H9 (cell line): Measurements from ENCODE around the gene SNX27. TPM values are rescaled to one million over a fixed set of nuclear protein-coding genes. Genes with fewer than 3 reads are reported as not detected.

Experiments used
- DNase-seq: peaks from one replicate; pipeline ENCODE4 v3.0.0-alpha.2; 2017
- H2AFZ ChIP-seq: one replicate; pipeline ENCODE4 v1.6.1; 2013; ENCODE audit warnings: mild to moderate bottlenecking, low read length, control low read depth, moderate library complexity
- H2AK5ac ChIP-seq: 2 replicates; pipeline ENCODE4 v1.6.1; 2013; ENCODE audit warnings: low read length, control low read depth, mixed read lengths; ENCODE audit not compliant: insufficient read length
- H2BK120ac ChIP-seq: one replicate; pipeline ENCODE4 v1.6.1; 2013; ENCODE audit warnings: low read depth, mild to moderate bottlenecking, low read length, control low read depth, inconsistent platforms; ENCODE audit not compliant: poor library complexity, severe bottlenecking
- H2BK12ac ChIP-seq: 2 replicates; pipeline ENCODE4 v1.6.1; 2013; ENCODE audit warnings: low read length, control low read depth, mixed read lengths, low read depth; ENCODE audit not compliant: insufficient read length
- H2BK15ac ChIP-seq: 2 replicates; pipeline ENCODE4 v1.6.1; 2013; ENCODE audit warnings: low read depth, low read length, control low read depth
- H2BK20ac ChIP-seq: one replicate; pipeline ENCODE4 v1.6.1; 2013; ENCODE audit warnings: low read depth, mild to moderate bottlenecking, low read length, control low read depth, inconsistent platforms; ENCODE audit not compliant: poor library complexity, severe bottlenecking
- H2BK5ac ChIP-seq: 2 replicates; pipeline ENCODE4 v1.6.1; 2013; ENCODE audit warnings: low read length, control low read depth, mixed read lengths; ENCODE audit not compliant: insufficient read length
- H3K14ac ChIP-seq: 2 replicates; pipeline ENCODE4 v1.6.1; 2013; ENCODE audit warnings: low read length, control low read depth; ENCODE audit not compliant: insufficient read depth
- H3K18ac ChIP-seq: 2 replicates; pipeline ENCODE4 v1.6.1; 2013; ENCODE audit warnings: low read depth, mild to moderate bottlenecking, mixed read lengths, low read length, control low read depth; ENCODE audit not compliant: insufficient read length
- H3K23ac ChIP-seq: 2 replicates; pipeline ENCODE4 v1.6.1; 2013; ENCODE audit warnings: low read length, control low read depth, mixed read lengths, low read depth; ENCODE audit not compliant: insufficient read length
- H3K23me2 ChIP-seq: 2 replicates; pipeline ENCODE4 v1.6.1; 2013; ENCODE audit warnings: low read depth, mild to moderate bottlenecking, mixed read lengths, low read length, control low read depth; ENCODE audit not compliant: insufficient read length, poor library complexity, severe bottlenecking
- H3K27ac ChIP-seq: 2 replicates; pipeline ENCODE4 v1.5.1; 2013; ENCODE audit warnings: low read length, control low read depth, mixed read lengths, low read depth; ENCODE audit not compliant: insufficient read length
- H3K27me3 ChIP-seq: 2 replicates; pipeline ENCODE4 v1.6.1; 2013; ENCODE audit warnings: low read length, control low read depth, inconsistent platforms; ENCODE audit not compliant: insufficient read depth
- H3K4ac ChIP-seq: 2 replicates; pipeline ENCODE4 v1.6.1; 2013; ENCODE audit warnings: low read depth, mild to moderate bottlenecking, control low read depth, inconsistent platforms, low read length, moderate library complexity
- H3K4me1 ChIP-seq: 2 replicates; pipeline ENCODE4 v1.6.1; 2013; ENCODE audit warnings: low read length, control low read depth, inconsistent platforms; ENCODE audit not compliant: insufficient read depth
- H3K4me2 ChIP-seq: 2 replicates; pipeline ENCODE4 v1.6.1; 2013; ENCODE audit warnings: low read length, control low read depth, mixed read lengths; ENCODE audit not compliant: insufficient read length, insufficient read depth
- H3K56ac ChIP-seq: 2 replicates; pipeline ENCODE4 v1.6.1; 2013; ENCODE audit warnings: low read depth, mild to moderate bottlenecking, mixed read lengths, low read length, control low read depth; ENCODE audit not compliant: insufficient read length
- H3K79me1 ChIP-seq: 2 replicates; pipeline ENCODE4 v1.6.1; 2013; ENCODE audit warnings: low read depth, mild to moderate bottlenecking, moderate library complexity, low read length, control low read depth, inconsistent platforms; ENCODE audit not compliant: insufficient read depth, poor library complexity, severe bottlenecking
- H3K79me2 ChIP-seq: 2 replicates; pipeline ENCODE4 v1.6.1; 2013; ENCODE audit warnings: low read length, control low read depth, inconsistent platforms; ENCODE audit not compliant: insufficient read depth
- H3K9ac ChIP-seq: 2 replicates; pipeline ENCODE4 v1.6.1; 2013; ENCODE audit warnings: low read length, control low read depth, mixed read lengths; ENCODE audit not compliant: insufficient read length; ENCODE audit errors: extremely low read depth
- H3K9me3 ChIP-seq: one replicate; pipeline ENCODE4 v1.6.1; 2013; ENCODE audit warnings: low read depth, low read length, inconsistent platforms; ENCODE audit not compliant: control insufficient read depth
- H3T11ph ChIP-seq: one replicate; pipeline ENCODE4 v1.6.1; 2013; ENCODE audit warnings: mild to moderate bottlenecking, low read length, control low read depth, inconsistent platforms
- H4K20me1 ChIP-seq: one replicate; pipeline ENCODE4 v1.6.1; 2013; ENCODE audit not compliant: control insufficient read depth, insufficient read length, insufficient read depth
- H4K5ac ChIP-seq: 2 replicates; pipeline ENCODE4 v1.6.1; 2013; ENCODE audit warnings: low read depth, mild to moderate bottlenecking, mixed read lengths, low read length, control low read depth; ENCODE audit not compliant: insufficient read length
- H4K8ac ChIP-seq: replicated peaks from 2 replicates; pipeline ENCODE4 v1.6.1; 2013; ENCODE audit warnings: low read length, control low read depth, mixed read lengths, low read depth; ENCODE audit not compliant: insufficient read length
- H4K91ac ChIP-seq: 2 replicates; pipeline ENCODE4 v1.6.1; 2013; ENCODE audit warnings: low read depth, mild to moderate bottlenecking, moderate library complexity, mixed read lengths, low read length, control low read depth; ENCODE audit not compliant: insufficient read length
- H3K27ac Mint-ChIP-seq, 3 experiments: 2 replicates in 2 of 3; 3 replicates in 1 of 3; pipeline ENCODE4 v1.8.0; 2020 to 2021; ENCODE audit warnings: mixed read lengths in 3 of 3, mild to moderate bottlenecking in 1 of 3, moderate library complexity in 1 of 3
- H3K27me3 Mint-ChIP-seq: 2 replicates; pipeline ENCODE4 v1.8.0; 2021; ENCODE audit warnings: low read depth, mild to moderate bottlenecking, moderate library complexity, mixed read lengths
- H3K36me3 Mint-ChIP-seq, 3 experiments: 2 replicates in 2 of 3; 3 replicates in 1 of 3; pipeline ENCODE4 v1.8.0; 2020 to 2021; ENCODE audit warnings: low read depth in 3 of 3, mixed read lengths in 3 of 3; ENCODE audit not compliant: insufficient read depth in 1 of 3
- H3K4me1 Mint-ChIP-seq, 2 experiments: 2 replicates each; pipeline ENCODE4 v1.8.0; 2020; ENCODE audit warnings: mixed read lengths in 2 of 2
- H3K4me3 Mint-ChIP-seq, 2 experiments: 2 replicates in 1 of 2; 3 replicates in 1 of 2; pipeline ENCODE4 v1.8.0; 2020 to 2021; ENCODE audit warnings: mild to moderate bottlenecking in 2 of 2, mixed read lengths in 2 of 2, moderate library complexity in 1 of 2
- H3K9me3 Mint-ChIP-seq, 2 experiments: 2 replicates in 1 of 2; 3 replicates in 1 of 2; pipeline ENCODE4 v1.8.0; 2020; ENCODE audit warnings: mild to moderate bottlenecking in 2 of 2, mixed read lengths in 2 of 2, moderate library complexity in 1 of 2
- total RNA-seq: library from RNA; stranded (reverse); gene quantifications from 2 replicates; pipeline ENCODE4 v1.2.1, GENCODE V29; 2021
- TF ChIP-seq, protein P1 (sequence below): fragments of 200-600 bp; sonication (generic); conservative IDR thresholded peaks from 3 replicates; pipeline ENCODE4 v1.8.0; 2021; ENCODE audit warnings: antibody characterized with exemption, mild to moderate bottlenecking

SNX27 gene
- total RNA-seq, 1 experiment from 2014 or later, result 48.9 TPM

DNA sequence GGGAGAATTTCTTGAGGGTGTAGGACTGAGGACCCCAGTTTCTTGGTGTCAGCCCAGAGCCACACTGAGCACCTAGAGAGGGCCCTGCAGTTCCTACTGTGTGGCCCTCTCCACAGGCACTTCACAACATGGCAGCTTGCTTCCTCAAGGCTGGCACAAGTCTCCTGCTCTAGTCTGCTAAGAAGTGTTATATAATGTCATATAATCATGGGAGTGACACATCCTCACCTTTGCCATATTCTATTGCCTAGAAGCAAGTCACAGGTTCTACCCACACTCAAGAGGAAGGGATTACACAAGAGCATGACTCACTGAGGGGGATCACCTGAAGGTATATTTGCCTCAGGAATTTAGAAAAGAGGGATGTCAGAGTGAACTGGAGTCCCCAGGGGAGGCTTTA lies 5.5 kb upstream of the SNX27 start:
- no peak overlapping the region for H3K14ac ChIP-seq
- H3K27me3 Mint-ChIP-seq, result peaks cover 4% of the 10 kb centered on the region; the same call in 1 of the 2 replicates
- no peak overlapping the region for H3K56ac ChIP-seq
- H3K4me2 ChIP-seq, result no peak overlapping the region
- H3K9me3 Mint-ChIP-seq, result peaks cover 2 to 3% of the 10 kb centered on the region in 2 experiments; a peak in 3 of 5 replicates
- H2BK5ac ChIP-seq, result no peak overlapping the region
- no peaks in the 10 kb centered on the region for H3K36me3 Mint-ChIP-seq
- H2BK12ac ChIP-seq, result no peak overlapping the region
- H3K4me1 ChIP-seq, result no peaks in the 10 kb centered on the region
- no peaks in the 10 kb centered on the region for H3K79me2 ChIP-seq
- no peak overlapping the region for H3K18ac ChIP-seq
- H3K4me1 Mint-ChIP-seq, result peaks cover 4% of the 10 kb centered on the region in 2 experiments
- H3K27ac Mint-ChIP-seq, result no peak overlapping the region
- no peak overlapping the region for H4K91ac ChIP-seq
- H3K27ac ChIP-seq, result no peak overlapping the region
- no peak overlapping the region for H2BK120ac ChIP-seq
- no peak overlapping the region for H2AFZ ChIP-seq
- no peaks in the 10 kb centered on the region for H4K20me1 ChIP-seq
- H3K27me3 ChIP-seq, result no peaks in the 10 kb centered on the region
- no peak overlapping the region for H2AK5ac ChIP-seq
- no peak overlapping the region for H2BK20ac ChIP-seq
- no peak overlapping the region for H2BK15ac ChIP-seq
- no peaks in the 10 kb centered on the region for H3K23me2 ChIP-seq
- H4K5ac ChIP-seq, result no peak overlapping the region
- no peak overlapping the region for H4K8ac ChIP-seq
- no peak overlapping the region for H3K4me3 Mint-ChIP-seq
- H3K9ac ChIP-seq, result no peak overlapping the region
- H3T11ph ChIP-seq, result no peak overlapping the region
- no peaks in the 10 kb centered on the region for H3K79me1 ChIP-seq
- H3K9me3 ChIP-seq, result no peaks in the 10 kb centered on the region
- H3K23ac ChIP-seq, result no peak overlapping the region
- H3K4ac ChIP-seq, result no peak overlapping the region
- TF ChIP-seq, protein P1, sequence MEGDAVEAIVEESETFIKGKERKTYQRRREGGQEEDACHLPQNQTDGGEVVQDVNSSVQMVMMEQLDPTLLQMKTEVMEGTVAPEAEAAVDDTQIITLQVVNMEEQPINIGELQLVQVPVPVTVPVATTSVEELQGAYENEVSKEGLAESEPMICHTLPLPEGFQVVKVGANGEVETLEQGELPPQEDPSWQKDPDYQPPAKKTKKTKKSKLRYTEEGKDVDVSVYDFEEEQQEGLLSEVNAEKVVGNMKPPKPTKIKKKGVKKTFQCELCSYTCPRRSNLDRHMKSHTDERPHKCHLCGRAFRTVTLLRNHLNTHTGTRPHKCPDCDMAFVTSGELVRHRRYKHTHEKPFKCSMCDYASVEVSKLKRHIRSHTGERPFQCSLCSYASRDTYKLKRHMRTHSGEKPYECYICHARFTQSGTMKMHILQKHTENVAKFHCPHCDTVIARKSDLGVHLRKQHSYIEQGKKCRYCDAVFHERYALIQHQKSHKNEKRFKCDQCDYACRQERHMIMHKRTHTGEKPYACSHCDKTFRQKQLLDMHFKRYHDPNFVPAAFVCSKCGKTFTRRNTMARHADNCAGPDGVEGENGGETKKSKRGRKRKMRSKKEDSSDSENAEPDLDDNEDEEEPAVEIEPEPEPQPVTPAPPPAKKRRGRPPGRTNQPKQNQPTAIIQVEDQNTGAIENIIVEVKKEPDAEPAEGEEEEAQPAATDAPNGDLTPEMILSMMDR, result no peak
- DNase-seq, result no peak
